Loucy (cell line): ENCODE measurements around the gene RHOH.

Experiments used
- H2AFZ ChIP-seq: fragments of 200-600 bp; sonication (generic); 2 replicates; pipeline ENCODE4 v1.6.0; 2016; ENCODE audit warnings: antibody characterized with exemption, mild to moderate bottlenecking, low read length, moderate library complexity
- H3F3A ChIP-seq: fragments of 200-600 bp; 2 replicates; pipeline ENCODE4 v1.6.0; 2016; ENCODE audit warnings: antibody characterized with exemption, low read depth, mild to moderate bottlenecking
- H3K27me3 ChIP-seq: fragments of 200-600 bp; sonication (generic); 2 replicates; pipeline ENCODE4 v1.6.1; 2014; ENCODE audit warnings: low read length, mild to moderate bottlenecking; ENCODE audit not compliant: insufficient read depth, poor library complexity, severe bottlenecking
- H3K36me3 ChIP-seq: fragments of 200-600 bp; sonication (generic); 2 replicates; pipeline ENCODE4 v1.6.1; 2016; ENCODE audit warnings: low read length; ENCODE audit not compliant: insufficient read depth
- H3K4me1 ChIP-seq: fragments of 200-600 bp; sonication (generic); 2 replicates; pipeline ENCODE4 v1.5.1; 2014; ENCODE audit warnings: low read length, mild to moderate bottlenecking; ENCODE audit not compliant: insufficient read depth, poor library complexity, severe bottlenecking
- H3K4me2 ChIP-seq: fragments of 200-600 bp; sonication (generic); 2 replicates; pipeline ENCODE4 v1.6.0; 2014; ENCODE audit warnings: antibody characterized with exemption, low read length, low read depth, mild to moderate bottlenecking; ENCODE audit not compliant: poor library complexity, severe bottlenecking
- H3K4me3 ChIP-seq: fragments of 200-600 bp; sonication (generic); 2 replicates; pipeline ENCODE4 v1.5.1; 2014; ENCODE audit warnings: low read length, mild to moderate bottlenecking, mixed read lengths; ENCODE audit not compliant: poor library complexity, severe bottlenecking
- H3K79me2 ChIP-seq: fragments of 200-600 bp; sonication (generic); 2 replicates; pipeline ENCODE4 v1.6.1; 2014; ENCODE audit warnings: low read length; ENCODE audit not compliant: insufficient read depth
- H3K9ac ChIP-seq: fragments of 200-600 bp; sonication (generic); 2 replicates; pipeline ENCODE4 v1.6.0; 2014; ENCODE audit warnings: mild to moderate bottlenecking, low read depth, low read length, moderate library complexity; ENCODE audit not compliant: poor library complexity, severe bottlenecking
- H3K9me2 ChIP-seq: fragments of 200-600 bp; sonication (generic); replicated peaks from 2 replicates; pipeline ENCODE4 v1.6.1; 2016; ENCODE audit warnings: low read depth, low read length, mixed read lengths
- H3K9me3 ChIP-seq: fragments of 200-600 bp; sonication (generic); 2 replicates; pipeline ENCODE4 v1.6.1; 2014; ENCODE audit warnings: mild to moderate bottlenecking, antibody characterized with exemption, low read length, low read depth; ENCODE audit not compliant: insufficient read depth
- H4K20me1 ChIP-seq: fragments of 200-600 bp; sonication (generic); 2 replicates; pipeline ENCODE4 v1.6.0; 2014; ENCODE audit warnings: antibody characterized with exemption, low read length, mild to moderate bottlenecking; ENCODE audit not compliant: insufficient read depth, poor library complexity, severe bottlenecking
- CTCF ChIP-seq: fragments of 200-600 bp; sonication (generic); conservative IDR thresholded peaks from 2 replicates; pipeline ENCODE4 v1.5.1; 2014; ENCODE audit warnings: mild to moderate bottlenecking, antibody characterized with exemption, low read length
- EZH2phosphoT487 ChIP-seq: fragments of 200-600 bp; IDR thresholded peaks from 2 replicates; pipeline ENCODE4 v1.6.1; 2018; ENCODE audit warnings: antibody characterized with exemption, mild to moderate bottlenecking, moderate library complexity, borderline replicate concordance

RHOH gene

GRCh38 chr4:40195182-40196177 is 1.4 kb upstream of the RHOH start:
- H3K9me3 ChIP-seq, result no peaks in the 10 kb centered on the region
- peak overlapping the region; percentile 96 for H3K4me3 ChIP-seq
- no peak overlapping the region for H2AFZ ChIP-seq
- TF ChIP-seq EZH2phosphoT487 (no peak), CTCF (no peak)
- H3K27me3 ChIP-seq, result peaks cover 11% of the 10 kb centered on the region
- no peaks in the 10 kb centered on the region for H3K9me2 ChIP-seq
- peaks cover 3% of the 10 kb centered on the region; the same call in 1 of the 2 replicates for H3K36me3 ChIP-seq
- peaks cover 56% of the 10 kb centered on the region for H3K4me1 ChIP-seq
- peaks cover 32% of the 10 kb centered on the region for H4K20me1 ChIP-seq
- peak overlapping the region; percentile 96 for H3K9ac ChIP-seq
- H3K79me2 ChIP-seq, result peaks cover 98% of the 10 kb centered on the region
- H3K4me2 ChIP-seq, result peak overlapping the region; percentile 96
- peaks cover 9% of the 10 kb centered on the region; the same call in 1 of the 2 replicates for H3F3A ChIP-seq

- peak overlapping the region; percentile 96 for H3K4me2 ChIP-seq
- peaks cover 11% of the 10 kb centered on the region; the same call in 1 of the 2 replicates for H3K36me3 ChIP-seq
- peak overlapping the region; percentile 96 for H3K9ac ChIP-seq
- peaks cover 11% of the 10 kb centered on the region for H3K27me3 ChIP-seq
- H4K20me1 ChIP-seq, result peaks cover 40% of the 10 kb centered on the region
- H3F3A ChIP-seq, result peaks cover 7% of the 10 kb centered on the region; the same call in 1 of the 2 replicates
- H2AFZ ChIP-seq, result no peak overlapping the region
- H3K9me2 ChIP-seq, result no peaks in the 10 kb centered on the region
- peaks cover 98% of the 10 kb centered on the region for H3K79me2 ChIP-seq
- peak overlapping the region; percentile 96 for H3K4me3 ChIP-seq
- H3K4me1 ChIP-seq, result peaks cover 49% of the 10 kb centered on the region
- no peaks in the 10 kb centered on the region for H3K9me3 ChIP-seq
- no peak for TF ChIP-seq EZH2phosphoT487
- TF ChIP-seq CTCF, result no peak
Measured at GRCh38 chr4:40196272-40196671, 559 bp upstream of the RHOH start.

- Histone ChIP-seq H3K9me3 (no peaks in the 10 kb centered on the region), H3F3A (peaks cover 7% of the 10 kb centered on the region; the same call in 1 of the 2 replicates), H3K27me3 (peaks cover 11% of the 10 kb centered on the region), H3K4me3 (peak overlapping the region; percentile 96), H3K9ac (peak overlapping the region; percentile 96), H4K20me1 (peaks cover 55% of the 10 kb centered on the region), H2AFZ (no peak overlapping the region), H3K79me2 (peaks cover 99% of the 10 kb centered on the region), H3K9me2 (no peaks in the 10 kb centered on the region), H3K4me1 (peaks cover 34% of the 10 kb centered on the region), H3K4me2 (peak overlapping the region; percentile 96), H3K36me3 (peaks cover 15% of the 10 kb centered on the region)
- TF ChIP-seq EZH2phosphoT487, result no peak
- no peak for TF ChIP-seq CTCF
Measured at GRCh38 chr4:40197879-40198689, 1.3 kb downstream of the RHOH start.
